Hematopoietic multipotent progenitor cell treated with erythropoietin and hydrocortisone succinate and interleukin-3 and kit ligand, for 17 days (in vitro differentiated cells): ENCODE results near the gene GJB3.
"Not testable (repeated sequence)": the region's sequence is repeated elsewhere in the genome, so short reads cannot be mapped to it uniquely, and the experiment has no call there.

Experiments
- DNase-seq: peaks from one replicate; pipeline ENCODE4 v3.0.0-alpha.2; 2015; ENCODE audit warnings: low spot score

The GJB3 gene

GRCh38 chr1:34786521-34787325 lies 5.7 kb downstream of the GJB3 start:
- DNase-seq, result peak; percentile 59

GRCh38 chr1:34787461-34788420 lies 6.7 kb downstream of the GJB3 start:
- DNase-seq, result peak; percentile 6

GRCh38 chr1:34790985-34791384 lies 10.0 kb downstream of the GJB3 start:
- DNase-seq, result no peak

GRCh38 chr1:34792424-34792823 lies 11.4 kb downstream of the GJB3 start:
- no peak for DNase-seq

GRCh38 chr1:34792868-34793727 lies 12.1 kb downstream of the GJB3 start, which contains the start of gene GJA4:
Gene GJA4 (plus strand): TSS chr1:34792999. CDS start chr1:34794214, 1,215 bp downstream.
- DNase-seq, result no peak

GRCh38 chr1:34794001-34794789 lies 13.2 kb downstream of the GJB3 start:
- DNase-seq, result no peak

- no peak for DNase-seq
These were observed 13.8 kb downstream of the GJB3 start for GRCh38 chr1:34794790-34795180.

- DNase-seq, result no peak
These were observed 14.9 kb downstream of the GJB3 start for GRCh38 chr1:34795916-34796315.

- DNase-seq, result no peak
These were observed 16.0 kb downstream of the GJB3 start for GRCh38 chr1:34796990-34797389.

- DNase-seq, result no peak
These were observed 19.2 kb downstream of the GJB3 start for GRCh38 chr1:34800214-34800613.

GRCh38 chr1:34803770-34804169 lies 22.8 kb downstream of the GJB3 start:
- no peak for DNase-seq

GRCh38 chr1:34806396-34806795 lies 25.4 kb downstream of the GJB3 start:
- no peak for DNase-seq

GRCh38 chr1:34808051-34808810 lies 27.2 kb downstream of the GJB3 start:
- DNase-seq, result no peak

- DNase-seq, result not testable (repeated sequence)
These were observed 29.8 kb downstream of the GJB3 start for GRCh38 chr1:34810781-34811180.

GRCh38 chr1:34816332-34816731 lies 35.3 kb downstream of the GJB3 start:
- DNase-seq, result no peak

- DNase-seq, result no peak
These were observed 35.8 kb downstream of the GJB3 start for GRCh38 chr1:34816778-34817177.

- DNase-seq, result not testable (repeated sequence)
These were observed 37.8 kb downstream of the GJB3 start for GRCh38 chr1:34818862-34819261.

GRCh38 chr1:34822202-34822601 lies 41.2 kb downstream of the GJB3 start:
- DNase-seq, result no peak

- DNase-seq, result no peak
These were observed 43.9 kb downstream of the GJB3 start for GRCh38 chr1:34824817-34825454.
